Measurements from ENCODE around the gene WDR35. TPM values are rescaled to one million over a fixed set of nuclear protein-coding genes. Genes with fewer than 3 reads are reported as not detected.

The WDR35 gene
- total RNA-seq, 1 experiment from 2014 or later: 16.7 TPM

GRCh38 chr2:19982268-19982667, 7.6 kb downstream of the WDR35 start:
- H3K23me2 ChIP-seq (ENCODE audit: insufficient read length, low read depth, low read length, poor library complexity, severe bottlenecking): no peaks in the 10 kb centered on the region
- H3K9me3 Mint-ChIP-seq: no peaks in the 10 kb centered on the region
- no peaks in the 10 kb centered on the region for H3K4me1 ChIP-seq (ENCODE audit: insufficient read depth, low read length)
- no peak for DNase-seq
- no peak overlapping the region for H3K4me3 Mint-ChIP-seq
- H2BK15ac ChIP-seq (ENCODE audit: low read depth, low read length): no peak overlapping the region
- H4K91ac ChIP-seq (ENCODE audit: insufficient read length, low read depth, low read length): no peak overlapping the region
- no peaks in the 10 kb centered on the region for H3K27me3 Mint-ChIP-seq (ENCODE audit: low read depth)
- H4K20me1 ChIP-seq (ENCODE audit: control insufficient read depth, insufficient read depth, insufficient read length): no peaks in the 10 kb centered on the region
- H3K9me3 ChIP-seq (ENCODE audit: control insufficient read depth, low read depth, low read length): no peaks in the 10 kb centered on the region
- H3K79me1 ChIP-seq (ENCODE audit: insufficient read depth, low read depth, low read length, poor library complexity, severe bottlenecking): peaks cover 3% of the 10 kb centered on the region
- no peak overlapping the region for H2BK5ac ChIP-seq (ENCODE audit: insufficient read length, low read length)
- H3K4ac ChIP-seq (ENCODE audit: low read depth, low read length): no peak overlapping the region
- H3K4me2 ChIP-seq (ENCODE audit: insufficient read depth, insufficient read length, low read length): no peak overlapping the region
- no peak overlapping the region for H3T11ph ChIP-seq (ENCODE audit: low read length)
- H3K23ac ChIP-seq (ENCODE audit: insufficient read length, low read depth, low read length): no peak overlapping the region
- TF ChIP-seq, protein P1, sequence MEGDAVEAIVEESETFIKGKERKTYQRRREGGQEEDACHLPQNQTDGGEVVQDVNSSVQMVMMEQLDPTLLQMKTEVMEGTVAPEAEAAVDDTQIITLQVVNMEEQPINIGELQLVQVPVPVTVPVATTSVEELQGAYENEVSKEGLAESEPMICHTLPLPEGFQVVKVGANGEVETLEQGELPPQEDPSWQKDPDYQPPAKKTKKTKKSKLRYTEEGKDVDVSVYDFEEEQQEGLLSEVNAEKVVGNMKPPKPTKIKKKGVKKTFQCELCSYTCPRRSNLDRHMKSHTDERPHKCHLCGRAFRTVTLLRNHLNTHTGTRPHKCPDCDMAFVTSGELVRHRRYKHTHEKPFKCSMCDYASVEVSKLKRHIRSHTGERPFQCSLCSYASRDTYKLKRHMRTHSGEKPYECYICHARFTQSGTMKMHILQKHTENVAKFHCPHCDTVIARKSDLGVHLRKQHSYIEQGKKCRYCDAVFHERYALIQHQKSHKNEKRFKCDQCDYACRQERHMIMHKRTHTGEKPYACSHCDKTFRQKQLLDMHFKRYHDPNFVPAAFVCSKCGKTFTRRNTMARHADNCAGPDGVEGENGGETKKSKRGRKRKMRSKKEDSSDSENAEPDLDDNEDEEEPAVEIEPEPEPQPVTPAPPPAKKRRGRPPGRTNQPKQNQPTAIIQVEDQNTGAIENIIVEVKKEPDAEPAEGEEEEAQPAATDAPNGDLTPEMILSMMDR (conservative IDR thresholded peaks at IDR 0.05): no peak
- WGBS (ENCODE audit: extremely low coverage, insufficient read length, low lambda C conversion rate): no CpG with 5 or more reads among the region's 1 CpG
- no peak overlapping the region for H4K5ac ChIP-seq (ENCODE audit: insufficient read length, low read depth, low read length)
- peaks cover 4% of the 10 kb centered on the region; the same call in 1 of the 2 replicates for H3K79me2 ChIP-seq (ENCODE audit: insufficient read depth, low read length)
- no peak overlapping the region for H3K27ac Mint-ChIP-seq
- no peak overlapping the region for H3K9ac ChIP-seq (ENCODE audit: extremely low read depth, insufficient read length, low read length)
- H2BK12ac ChIP-seq (ENCODE audit: insufficient read length, low read depth, low read length): no peak overlapping the region
- no peak overlapping the region for H3K18ac ChIP-seq (ENCODE audit: insufficient read length, low read depth, low read length)
- H3K36me3 Mint-ChIP-seq (ENCODE audit: insufficient read depth in 1 of 3, low read depth in 3 of 3): peaks cover 18 to 39% (median 27%) of the 10 kb centered on the region in 3 experiments
- H3K14ac ChIP-seq (ENCODE audit: insufficient read depth, low read length): no peak overlapping the region
- H3K27ac ChIP-seq (ENCODE audit: insufficient read length, low read depth, low read length): no peak overlapping the region
- H2BK120ac ChIP-seq (ENCODE audit: low read depth, low read length, poor library complexity, severe bottlenecking): no peak overlapping the region
- no peak overlapping the region for H2AFZ ChIP-seq (ENCODE audit: low read length)
- no peak overlapping the region for H2BK20ac ChIP-seq (ENCODE audit: low read depth, low read length, poor library complexity, severe bottlenecking)
- H3K27me3 ChIP-seq (ENCODE audit: insufficient read depth, low read length): no peaks in the 10 kb centered on the region
- H2AK5ac ChIP-seq (ENCODE audit: insufficient read length, low read length): no peak overlapping the region
- H4K8ac ChIP-seq (replicated peaks; ENCODE audit: insufficient read length, low read depth, low read length): no peak overlapping the region
- H3K4me1 Mint-ChIP-seq: no peaks in the 10 kb centered on the region
- H3K56ac ChIP-seq (ENCODE audit: insufficient read length, low read depth, low read length): no peak overlapping the region

Data from H9 (cell line).